ENCODE results near the gene SCAPER. TPM values are rescaled to one million over a fixed set of nuclear protein-coding genes. Genes with fewer than 3 reads are reported as not detected.

Gene SCAPER
- polyA plus RNA-seq, 2 of the 4 experiments (the other 2 are of a cell fraction): 4.9 to 5.5 TPM

GRCh38 chr15:76795217-76795616 lies 109.9 kb downstream of the SCAPER start:
- no peak overlapping the region for H3K4me3 ChIP-seq
- TF ChIP-seq NPAS2 (CRISPR knock-in tag; IDR thresholded peaks at IDR 0.05; ENCODE audit: borderline replicate concordance) (no peak), FOSL2 (IDR thresholded peaks at IDR 0.05) (no peak), FOSL2 (CRISPR knock-in tag; IDR thresholded peaks at IDR 0.05) (no peak), CHD2 (IDR thresholded peaks at IDR 0.05; ENCODE audit: low read length, partially characterized antibody) (no peak), HMGXB4 (CRISPR knock-in tag; IDR thresholded peaks at IDR 0.05; ENCODE audit: borderline replicate concordance) (no peak), ZNF302 (CRISPR knock-in tag; IDR thresholded peaks at IDR 0.05) (no peak), MAFK (IDR thresholded peaks at IDR 0.05; ENCODE audit: partially characterized antibody) (no peak), TP53 (CRISPR knock-in tag; IDR thresholded peaks at IDR 0.05) (no peak), RFX5 (IDR thresholded peaks at IDR 0.05) (no peak), HOXB5 (CRISPR knock-in tag; IDR thresholded peaks at IDR 0.05) (no peak), ELK1 (IDR thresholded peaks at IDR 0.05; ENCODE audit: low read depth, low read length) (no peak), REST (IDR thresholded peaks at IDR 0.05) (no peak), TFCP2L1 (CRISPR knock-in tag; IDR thresholded peaks at IDR 0.05) (no peak), CHD4 (IDR thresholded peaks at IDR 0.05; ENCODE audit: borderline replicate concordance) (no peak)
- FAIRE-seq (no peak), DNase-seq (ENCODE audit: low read depth in 1 of 2, low spot score in 1 of 2) (no peak), ATAC-seq (no peak)
- peaks cover 6% of the 10 kb centered on the region; the same call in 1 of the 3 replicates for H3K4me1 ChIP-seq
- WGBS (ENCODE audit: missing lambda C conversion rate): 79% methylated on average over 5 of the region's 5 CpGs
- POLR2A ChIA-PET: no interaction called here
- H3K27ac ChIP-seq: no peak overlapping the region
- no peaks in the 10 kb centered on the region for H3K9me3 ChIP-seq
- no peak overlapping the region for H3K4me2 ChIP-seq
- CTCF ChIA-PET: no interaction called here

GRCh38 chr15:76793162-76793561 lies 112.0 kb downstream of the SCAPER start:
- H3K27ac ChIP-seq: no peak overlapping the region
- no peaks in the 10 kb centered on the region for H3K9me3 ChIP-seq
- DNase-seq (ENCODE audit: low read depth in 1 of 2, low spot score in 1 of 2): no peak
- ATAC-seq: no peak
- no peaks in the 10 kb centered on the region for H3K4me1 ChIP-seq
- no peak overlapping the region for H3K4me2 ChIP-seq
- FAIRE-seq: no peak
- POLR2A ChIA-PET: no interaction called here
- no peak overlapping the region for H3K4me3 ChIP-seq
- CTCF ChIA-PET: interaction anchor here (0.6 to 1.2 kb wide), 3 partner anchors 13 to 20 kb away, joined by 3 read pairs; no protein-coding TSS in a partner anchor
- TF ChIP-seq HMGXB4 (CRISPR knock-in tag; IDR thresholded peaks at IDR 0.05; ENCODE audit: borderline replicate concordance) (no peak), KDM5A (IDR thresholded peaks at IDR 0.05) (no peak), HDAC2 (IDR thresholded peaks at IDR 0.05) (no peak), RARB (CRISPR knock-in tag; IDR thresholded peaks at IDR 0.05) (no peak), NPAS2 (CRISPR knock-in tag; IDR thresholded peaks at IDR 0.05; ENCODE audit: borderline replicate concordance) (no peak), MYC (IDR thresholded peaks at IDR 0.05; ENCODE audit: borderline replicate concordance, low read length) (no peak), HOXB5 (CRISPR knock-in tag; IDR thresholded peaks at IDR 0.05) (no peak), E2F6 (IDR thresholded peaks at IDR 0.05; ENCODE audit: borderline replicate concordance, low read depth) (no peak), POLR2AphosphoS2 (conservative IDR thresholded peaks at IDR 0.05; ENCODE audit: low read length) (no peak), HEYL (CRISPR knock-in tag; IDR thresholded peaks at IDR 0.05) (no peak), HOXB13 (CRISPR knock-in tag; IDR thresholded peaks at IDR 0.05; ENCODE audit: low read depth) (no peak), BCL3 (IDR thresholded peaks at IDR 0.05) (no peak), MAX (IDR thresholded peaks at IDR 0.05) (no peak), TP53 (CRISPR knock-in tag; IDR thresholded peaks at IDR 0.05) (no peak), NFE2L2 (conservative IDR thresholded peaks at IDR 0.05; ENCODE audit: low read length) (no peak), RCOR1 (IDR thresholded peaks at IDR 0.05; ENCODE audit: low read depth, low read length) (no peak), MAZ (IDR thresholded peaks at IDR 0.05; ENCODE audit: borderline replicate concordance, low read depth, low read length) (no peak), RFX5 (IDR thresholded peaks at IDR 0.05) (no peak)

Measured in A549 (cell line).